HPDE6-E6E7 (cell line): ENCODE measurements around the gene CDK13.
"Not testable (repeated sequence)": the region's sequence is repeated elsewhere in the genome, so short reads cannot be mapped to it uniquely, and the experiment has no call there.

Source experiments
- DNase-seq: peaks from one replicate; pipeline ENCODE4 v3.0.0; 2011; ENCODE audit warnings: missing footprints; ENCODE audit errors: extremely low spot score

Gene CDK13

DNA sequence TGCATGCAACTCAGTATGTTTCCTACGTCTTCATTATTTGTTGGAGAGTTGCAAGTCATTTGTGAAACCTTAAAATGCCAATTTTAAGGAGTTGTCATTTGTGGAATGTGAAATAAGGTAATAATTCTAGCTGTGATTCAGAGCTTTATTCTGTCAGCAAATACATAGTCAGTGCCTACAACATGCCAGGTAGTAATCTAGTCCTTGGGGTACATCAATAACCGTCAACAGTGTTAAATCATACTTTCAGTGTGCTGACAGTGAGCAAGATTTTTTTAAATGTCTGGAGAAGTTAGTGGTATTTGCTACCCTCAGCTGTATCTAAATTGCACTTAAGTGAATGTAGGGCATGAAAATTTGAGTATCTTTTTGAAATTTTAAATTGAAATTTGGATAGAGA, 147.7 kb downstream of the CDK13 start:
- DNase-seq = no peak

DNA sequence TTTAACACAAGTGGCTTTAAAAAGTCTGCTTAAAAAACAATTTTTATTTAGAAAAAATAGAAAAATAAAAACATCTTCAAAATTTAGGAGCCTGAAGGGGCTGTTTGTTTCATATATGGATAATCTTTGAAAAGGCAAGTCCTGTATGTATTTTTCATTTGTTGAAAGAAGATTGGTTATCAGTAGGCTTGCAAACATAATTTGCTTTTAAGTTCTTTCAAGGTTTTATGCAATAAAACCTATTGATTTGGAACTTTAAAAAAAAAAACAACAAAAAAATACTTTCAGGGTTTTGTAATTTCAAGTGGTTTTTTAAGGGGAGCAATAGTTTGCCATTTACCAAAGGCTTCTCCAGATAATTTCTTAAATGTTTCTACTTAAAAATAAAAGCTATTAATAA, 148.8 kb downstream of the CDK13 start:
- DNase-seq = no peak

DNA sequence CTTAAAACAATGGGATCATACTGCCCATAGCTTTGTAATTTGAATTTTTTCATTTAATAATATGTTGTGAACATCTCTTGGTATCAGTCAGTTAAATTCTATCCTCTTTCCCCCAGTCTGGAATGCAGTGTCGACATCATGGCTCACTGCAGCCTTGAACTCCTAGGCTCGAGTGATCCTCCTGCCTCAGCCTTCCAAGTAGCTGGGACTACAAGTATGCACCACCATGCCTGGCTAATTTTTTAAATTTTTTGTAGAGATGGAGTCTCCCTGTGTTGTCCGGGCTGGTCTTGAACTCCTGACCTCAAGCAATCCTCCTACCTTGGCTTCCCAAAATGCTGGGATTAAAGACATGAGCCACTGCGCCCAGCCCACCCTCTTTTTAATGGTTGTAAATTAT, 149.8 kb downstream of the CDK13 start:
- DNase-seq = no peak

DNA sequence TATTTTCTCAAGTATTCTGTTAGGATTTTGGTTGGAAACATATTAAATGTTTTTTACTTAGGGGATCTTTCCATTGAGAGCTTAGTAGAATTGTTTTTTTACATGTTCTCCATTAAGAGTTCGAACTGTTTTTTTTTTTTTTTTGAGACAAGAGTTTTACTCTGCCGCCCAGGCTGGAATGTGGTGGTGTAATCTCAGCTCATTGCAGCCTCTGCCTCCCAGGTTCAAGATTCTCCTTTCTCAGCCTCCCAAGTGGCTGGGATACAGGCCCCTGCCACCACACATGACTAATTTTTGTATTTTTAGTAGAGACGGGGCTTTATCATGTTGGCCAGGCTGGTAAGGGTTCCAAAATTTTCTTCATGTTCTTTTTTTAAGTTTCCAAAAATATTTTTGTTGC, 151.1 kb downstream of the CDK13 start:
- no peak for DNase-seq

DNA sequence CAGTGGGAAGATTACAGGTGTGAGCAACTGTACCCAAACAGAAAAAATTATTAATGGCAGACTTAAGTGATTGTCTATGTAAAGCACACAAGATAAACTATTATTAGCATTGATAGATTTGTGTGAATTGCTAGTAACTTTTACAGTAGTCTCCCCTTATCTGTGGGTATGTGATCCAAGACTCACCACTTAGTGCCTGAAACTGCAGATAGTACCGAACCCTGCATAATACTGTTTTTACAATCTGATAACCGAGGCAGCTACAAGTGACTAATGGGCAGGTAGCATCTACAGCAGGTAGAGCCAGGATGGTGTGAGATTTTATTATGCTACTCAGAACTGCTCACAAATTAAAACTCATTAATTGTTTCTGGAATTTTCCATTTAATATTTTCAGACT, 152.8 kb downstream of the CDK13 start:
- DNase-seq = no peak

DNA sequence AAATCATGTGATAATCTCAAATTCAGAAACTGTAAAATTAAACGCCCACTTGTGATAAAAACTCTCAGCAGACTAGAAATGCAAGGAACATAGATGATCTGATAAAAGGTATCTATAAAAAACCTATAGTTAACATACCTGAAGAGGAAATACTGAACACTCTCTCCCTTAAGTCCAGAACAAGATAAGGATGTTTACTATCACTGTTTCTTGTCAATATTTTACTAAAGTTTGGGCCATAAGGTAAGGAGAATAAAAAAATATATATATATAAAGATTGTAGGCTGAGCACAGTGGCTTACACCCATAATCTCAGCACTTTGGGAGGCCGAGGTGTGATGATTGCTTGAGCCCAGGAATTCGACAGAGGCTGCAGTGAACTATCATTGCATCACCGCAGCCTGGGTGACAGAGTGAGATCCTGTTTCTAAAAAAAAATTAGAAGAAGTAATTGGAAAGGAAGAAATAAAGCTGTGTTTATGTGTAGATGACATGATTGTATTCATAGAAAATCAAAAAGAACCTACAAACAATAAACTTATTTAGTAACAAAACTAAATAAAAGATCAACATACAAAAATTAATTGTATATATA, 155.9 kb downstream of the CDK13 start:
- no peak for DNase-seq

DNA sequence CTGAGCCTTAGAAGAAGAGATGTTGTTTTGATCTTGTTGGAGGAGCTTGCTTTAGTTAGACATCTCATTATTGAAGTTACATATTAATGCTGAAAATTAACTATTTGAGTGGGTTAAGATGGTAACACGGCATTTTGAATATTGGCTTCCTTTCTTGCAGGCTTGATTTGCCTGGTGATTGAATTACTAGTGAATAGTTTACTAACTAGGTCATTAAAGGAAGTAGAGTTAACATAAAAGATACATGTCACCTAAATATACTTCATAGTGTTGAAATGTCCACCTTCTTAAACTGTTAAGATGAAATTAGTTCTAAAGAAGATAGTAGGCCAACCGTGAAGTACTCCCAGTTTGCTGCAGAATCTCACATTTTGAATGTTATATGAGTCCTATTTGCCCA, 165.9 kb downstream of the CDK13 start:
- DNase-seq = no peak

DNA sequence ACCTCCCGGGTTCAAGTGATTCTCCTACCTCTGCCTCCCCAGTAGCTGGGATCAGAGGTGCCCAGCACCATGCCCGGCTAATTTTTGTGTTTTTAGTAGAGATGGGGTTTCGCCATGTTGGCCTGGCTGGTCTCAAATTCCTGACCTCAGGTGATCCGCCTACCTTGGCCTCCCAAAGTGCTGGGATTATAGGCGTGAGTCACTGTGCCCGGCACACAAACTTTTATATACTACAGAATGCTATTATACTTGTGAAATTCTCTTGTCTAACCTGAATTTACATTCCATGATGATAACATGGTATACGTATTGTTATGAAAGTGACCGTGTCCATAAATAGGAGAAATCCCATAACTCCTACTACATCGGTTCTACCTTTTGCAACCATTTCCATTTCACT, 167.1 kb downstream of the CDK13 start:
- DNase-seq = peak; percentile 19

DNA sequence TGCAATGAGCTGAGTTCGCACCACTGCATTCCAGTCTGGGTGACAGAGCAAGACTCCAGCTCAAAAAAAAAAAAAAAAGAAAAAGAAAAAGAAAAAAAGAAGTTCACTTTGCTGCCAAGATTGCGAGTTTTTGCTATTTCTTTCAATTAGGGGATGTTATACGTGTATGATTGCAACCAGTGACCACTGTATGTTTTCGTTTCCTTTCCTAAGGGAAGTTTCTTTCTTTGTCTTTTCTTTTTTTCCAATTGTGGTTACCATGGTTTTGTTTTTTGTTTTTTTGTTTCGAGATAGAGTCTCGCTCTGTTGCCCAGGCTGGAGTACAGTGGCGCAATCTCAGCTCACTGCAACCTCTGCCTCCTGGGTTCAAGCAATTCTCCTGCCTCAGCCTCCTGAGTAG, 168.1 kb downstream of the CDK13 start:
- not testable (repeated sequence) for DNase-seq

DNA sequence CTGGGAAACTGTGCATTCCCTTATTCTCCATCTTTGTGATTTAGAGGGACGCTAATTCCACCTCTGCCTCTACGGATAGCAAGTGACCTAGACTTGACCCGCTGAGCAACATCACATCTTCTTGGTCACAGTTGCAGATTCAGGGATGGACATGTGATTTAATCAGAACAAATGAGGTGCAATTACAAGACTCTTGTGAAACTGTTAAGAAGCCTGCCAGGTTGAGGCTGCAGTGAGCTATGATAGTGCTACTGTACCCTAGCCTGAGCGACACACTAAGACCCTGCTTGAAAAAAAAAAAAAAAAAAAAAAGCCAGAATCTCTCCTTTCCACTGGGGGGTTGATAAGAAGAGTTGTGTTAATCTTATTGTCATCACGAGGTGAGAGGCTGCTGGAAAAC, 170.0 kb downstream of the CDK13 start:
- DNase-seq = no peak

DNA sequence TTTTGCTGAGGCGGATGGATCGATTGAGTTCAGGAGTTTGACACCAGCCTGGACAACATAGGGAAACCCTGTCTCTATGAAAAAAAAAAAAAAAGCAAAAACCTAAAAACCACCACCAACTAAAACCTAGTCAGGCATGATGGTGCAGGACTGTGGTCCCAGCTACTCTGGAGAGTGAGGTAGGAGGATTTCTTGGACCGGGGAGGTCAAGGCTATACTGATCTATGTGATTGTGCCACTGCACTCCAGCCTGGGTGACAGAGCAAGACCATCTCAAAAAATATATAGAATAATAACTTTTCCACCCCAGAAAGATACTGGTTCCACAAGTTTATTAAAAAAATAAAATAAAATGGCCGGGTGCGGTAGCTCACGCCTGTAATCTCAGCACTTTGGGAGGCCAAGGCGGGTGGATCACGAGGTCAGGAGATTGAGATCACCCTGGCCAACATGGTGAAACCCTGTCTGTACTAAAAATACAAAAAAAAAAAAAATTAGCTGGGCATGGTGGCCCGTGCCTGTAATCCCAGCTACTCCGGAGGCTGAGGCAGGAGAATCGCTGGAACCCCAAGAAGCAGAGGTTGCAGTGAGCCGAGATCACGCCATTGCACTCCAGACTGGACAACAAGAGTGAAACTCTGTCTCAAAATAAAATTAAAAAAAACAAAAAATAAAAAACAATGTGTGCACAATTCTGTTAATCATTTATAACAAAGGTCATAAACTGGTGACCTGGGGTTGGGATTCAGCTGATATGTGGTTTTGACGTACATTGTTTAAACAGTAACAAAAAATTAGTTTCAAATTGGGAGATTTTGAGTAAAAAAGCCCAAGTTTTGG, 172.3 kb downstream of the CDK13 start:
- DNase-seq = not testable (repeated sequence)

DNA sequence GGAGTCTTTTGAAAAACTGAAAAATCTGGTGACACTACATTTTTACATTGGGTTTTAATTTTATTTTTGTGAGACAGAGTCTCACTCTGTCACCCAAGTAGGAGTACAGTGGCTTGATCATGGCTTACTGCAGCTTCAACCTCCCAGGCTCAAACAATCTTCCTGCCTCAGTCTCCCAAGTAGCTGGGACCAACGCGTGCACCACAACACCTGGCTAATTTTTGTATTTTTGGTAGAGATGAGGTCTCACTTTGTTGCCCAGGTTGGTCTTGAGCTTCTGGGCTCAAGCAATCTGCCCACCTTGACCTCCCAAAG, 172.8 kb downstream of the CDK13 start:
- DNase-seq = no peak

DNA sequence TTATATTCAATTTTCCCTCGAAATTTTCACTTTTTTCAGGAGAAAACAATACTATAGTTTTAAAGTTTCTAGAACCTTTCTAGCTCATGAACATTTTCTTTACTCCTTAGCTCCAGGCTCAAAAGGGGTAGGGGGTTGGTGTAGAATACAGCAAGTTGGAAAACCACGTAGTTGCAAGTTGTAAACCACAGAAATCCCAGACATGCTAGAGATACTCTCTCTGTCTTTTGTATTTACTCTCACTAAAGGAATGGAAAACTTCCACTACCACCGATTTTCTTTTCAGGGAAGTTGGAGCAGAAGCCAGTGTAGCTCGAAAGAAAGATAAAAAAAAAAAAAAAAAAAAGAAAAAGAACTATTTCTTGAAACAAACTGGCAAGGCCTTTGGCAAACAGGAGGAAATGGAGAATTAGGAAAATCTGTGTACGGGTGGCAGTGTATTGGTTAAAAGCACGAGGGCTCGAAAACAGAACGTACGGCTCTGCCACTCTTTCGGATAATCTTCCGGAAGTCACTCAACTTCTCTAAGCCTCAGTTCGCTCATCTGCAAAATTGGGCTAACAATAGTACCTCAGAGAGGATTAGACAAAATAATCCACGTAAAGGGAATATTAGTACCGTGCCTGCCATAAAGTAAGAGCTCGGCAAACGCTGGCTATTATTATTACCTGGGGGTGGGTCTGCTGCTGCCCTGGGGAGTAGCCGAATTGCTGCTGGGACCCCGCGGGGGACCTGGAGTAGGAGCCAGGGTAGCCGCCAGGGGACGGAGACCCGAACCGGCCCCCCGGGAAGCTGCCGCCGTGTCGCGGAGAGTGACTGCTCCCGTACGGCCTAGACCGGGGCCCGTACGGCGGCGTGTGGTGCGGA, 183.7 kb downstream of the CDK13 start:
- no peak for DNase-seq

DNA sequence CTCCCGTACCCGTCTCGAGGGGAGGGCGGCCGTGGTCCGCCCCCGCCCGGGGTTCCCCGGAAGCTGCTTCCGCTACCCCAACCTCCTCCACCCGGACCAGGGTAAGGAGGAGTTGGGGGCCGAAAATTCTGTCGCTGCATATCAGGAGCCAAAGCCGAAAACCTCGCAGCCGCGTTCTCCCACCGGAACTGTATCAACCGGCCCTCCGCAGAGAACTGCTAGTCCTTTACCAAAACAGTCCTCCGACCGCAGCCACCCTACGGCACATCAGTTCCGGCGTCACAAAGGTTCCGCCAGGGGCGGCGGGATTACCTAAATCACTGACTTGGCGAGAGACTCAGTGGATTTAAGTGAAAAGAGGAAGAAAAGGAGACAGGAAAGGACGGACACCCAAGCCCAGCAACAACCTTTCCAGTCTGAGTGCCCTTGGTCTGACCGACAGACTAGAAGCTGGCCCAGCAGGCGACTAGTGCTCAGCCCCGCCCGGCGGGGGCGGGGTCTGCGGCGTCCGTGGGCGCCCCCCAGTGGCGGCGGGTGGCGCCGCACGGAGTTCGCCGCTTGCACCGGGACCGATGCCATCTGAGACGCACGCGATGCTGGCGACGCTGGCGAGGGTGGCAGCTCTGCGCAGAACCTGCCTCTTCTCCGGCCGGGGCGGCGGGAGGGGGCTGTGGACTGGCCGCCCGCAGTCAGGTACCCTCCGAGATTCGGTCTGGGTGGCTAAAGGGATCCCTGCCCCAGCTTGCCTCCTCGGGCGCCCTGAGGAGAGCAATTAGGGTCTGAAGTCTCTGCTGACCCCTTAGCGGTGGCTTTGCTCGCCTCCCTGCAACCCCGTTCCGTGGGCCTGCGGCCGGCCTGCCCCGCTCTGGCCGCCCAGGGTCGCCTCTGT, 184.6 kb downstream of the CDK13 start, which contains the start of the genes MPLKIP and SUGCT:
Gene MPLKIP (minus strand): TSS at position 195 of the 889 bp plus-strand sequence. CDS start 55 bp downstream, at position 140.
Gene SUGCT (plus strand): TSS at position 578 of the 889 bp plus-strand sequence.
- DNase-seq = peak; percentile 78

DNA sequence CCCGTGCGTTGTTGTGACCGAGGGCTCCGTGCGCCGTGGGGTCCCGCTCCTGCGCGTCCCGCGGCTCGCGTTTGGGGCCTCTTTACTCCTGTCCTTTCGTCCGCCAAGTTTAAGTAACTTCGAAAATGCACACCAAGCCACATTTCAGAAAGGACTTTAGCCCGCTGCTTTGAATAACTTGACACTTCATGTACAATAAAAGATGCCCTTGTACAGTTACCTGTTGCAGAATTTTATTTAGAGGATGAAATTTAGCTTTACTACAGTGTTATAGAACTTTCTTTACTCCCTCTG, 185.2 kb downstream of the CDK13 start:
- DNase-seq = no peak

DNA sequence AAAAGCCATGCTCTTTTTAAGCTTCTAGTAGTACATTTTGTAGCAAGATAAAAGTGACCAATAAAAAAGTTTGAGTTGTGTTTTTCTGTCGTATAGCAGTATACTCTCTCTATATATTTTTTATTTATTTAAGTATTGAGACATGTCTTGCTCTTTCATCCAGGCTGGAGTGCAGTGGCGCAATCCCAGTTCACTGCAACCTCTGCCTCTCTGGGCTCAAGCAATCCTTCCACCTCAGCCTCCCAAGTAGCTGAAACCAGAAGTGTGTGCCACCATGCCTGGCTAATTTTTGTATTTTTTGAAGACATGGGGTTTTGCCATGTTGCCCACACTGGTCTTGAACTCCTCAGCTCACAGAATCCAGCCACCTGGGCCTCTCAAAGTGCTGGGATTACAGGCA, 187.5 kb downstream of the CDK13 start:
- DNase-seq = no peak

DNA sequence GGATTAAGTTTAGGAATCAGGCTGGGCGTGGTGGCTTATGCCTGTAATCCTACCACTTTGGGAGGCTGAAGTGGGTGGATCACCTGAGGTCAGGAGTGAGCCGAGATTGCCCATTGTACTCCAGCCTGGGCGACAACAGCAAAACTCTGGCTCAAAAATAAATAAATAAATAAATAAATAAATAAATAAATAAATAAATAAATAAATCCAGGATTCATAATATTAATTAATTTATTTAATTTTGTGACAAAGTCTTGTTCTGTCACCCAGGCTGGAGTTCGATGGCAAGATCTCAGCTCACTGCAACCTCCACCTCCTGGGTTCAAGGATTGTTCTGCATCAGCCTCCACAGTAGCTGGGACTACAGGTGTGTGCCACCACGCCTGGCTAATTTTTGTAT, 188.9 kb downstream of the CDK13 start:
- no peak for DNase-seq

DNA sequence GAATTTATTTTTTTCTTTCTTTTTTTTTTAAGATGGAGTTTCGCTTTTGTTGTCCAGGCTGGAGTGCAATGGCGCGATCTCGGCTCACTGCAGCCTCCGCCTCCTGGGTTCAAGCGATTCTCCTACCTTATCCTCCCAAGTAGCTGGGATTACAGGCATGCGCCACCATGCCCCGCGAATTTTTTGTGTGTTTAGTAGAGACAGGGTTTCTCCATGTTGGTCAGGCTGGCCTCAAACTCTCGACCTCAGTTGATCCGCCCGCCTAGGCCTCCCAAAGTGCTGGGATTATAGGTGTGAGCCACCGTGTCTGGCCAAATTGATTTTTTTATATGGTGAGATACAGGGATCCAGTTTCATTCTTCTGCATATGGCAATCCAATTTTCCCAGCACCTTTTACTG, 189.8 kb downstream of the CDK13 start:
- not testable (repeated sequence) for DNase-seq

DNA sequence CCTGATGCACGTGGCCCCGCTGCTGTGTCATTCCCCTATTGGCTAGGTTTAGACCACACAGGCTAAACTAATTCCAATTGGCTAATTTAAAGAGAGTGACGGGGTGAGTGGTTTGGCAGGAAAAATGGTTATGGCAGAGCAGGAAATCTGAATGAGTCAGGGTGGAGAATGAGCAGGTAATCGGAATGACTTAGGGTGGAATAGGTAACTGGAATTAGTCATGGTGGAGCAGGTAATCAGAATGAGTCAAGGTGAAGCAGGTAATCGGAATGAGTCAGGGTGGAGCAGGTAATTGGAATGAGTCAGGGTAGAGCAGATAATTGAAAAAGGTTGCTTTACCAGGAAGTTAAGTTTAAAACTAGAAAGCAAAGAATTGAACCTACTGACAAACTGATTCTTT, 191.9 kb downstream of the CDK13 start:
- not testable (repeated sequence) for DNase-seq

DNA sequence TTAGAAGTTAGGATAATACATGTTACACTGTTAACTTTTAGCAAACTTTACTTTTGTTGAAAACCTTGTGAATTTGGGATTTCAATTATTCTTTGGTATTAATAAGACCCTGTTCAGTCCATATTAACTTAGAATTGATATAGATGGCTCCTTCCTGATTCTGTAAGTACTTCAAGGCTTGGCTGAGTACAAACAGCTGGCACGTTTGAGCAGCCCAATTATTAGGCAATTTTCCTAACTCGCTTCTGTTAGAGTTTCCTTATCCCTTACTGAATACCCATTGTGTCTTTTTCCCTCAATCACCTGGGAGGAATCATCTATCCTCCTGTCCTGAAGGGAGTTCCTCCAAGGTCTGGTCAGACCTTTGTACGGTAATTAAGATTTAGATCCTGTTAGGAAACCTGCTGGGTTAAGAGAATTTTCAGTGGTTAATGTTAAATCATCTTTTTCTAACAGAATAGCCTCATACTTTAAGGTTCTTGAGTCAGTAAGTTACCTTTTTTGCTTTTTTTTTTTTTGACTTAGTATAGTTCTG, 195.6 kb downstream of the CDK13 start:
- not testable (repeated sequence) for DNase-seq
